Neural progenitor cell (in vitro differentiated cells): ENCODE data around the gene UGT1A6. TPM values are rescaled to one million over a fixed set of nuclear protein-coding genes. Genes with fewer than 3 reads are reported as not detected.

Source experiments
- DNase-seq: peaks from one replicate; pipeline ENCODE4 v3.0.0-alpha.2; 2016; ENCODE audit warnings: low spot score
- H2AFZ ChIP-seq: fragments of 200-600 bp; sonication (generic); replicated peaks from 2 replicates; pipeline ENCODE4 v1.6.1; 2016; ENCODE audit warnings: antibody characterized with exemption
- H3F3A ChIP-seq: fragments of 200-600 bp; sonication (generic); 2 replicates; pipeline ENCODE4 v1.6.1; 2016; ENCODE audit warnings: antibody characterized with exemption, low read depth
- H3K27ac ChIP-seq: fragments of 200-600 bp; sonication (generic); 2 replicates; pipeline ENCODE4 v1.5.1; 2016; ENCODE audit warnings: mild to moderate bottlenecking
- H3K27me3 ChIP-seq: fragments of 200-600 bp; sonication (generic); 2 replicates; pipeline ENCODE4 v1.6.1; 2016; ENCODE audit warnings: mild to moderate bottlenecking, moderate library complexity
- H3K36me3 ChIP-seq: fragments of 200-600 bp; sonication (generic); 2 replicates; pipeline ENCODE4 v1.5.1; 2016
- H3K4me1 ChIP-seq: fragments of 200-600 bp; sonication (generic); 2 replicates; pipeline ENCODE4 v1.6.1; 2016; ENCODE audit warnings: mixed run types
- H3K4me2 ChIP-seq: fragments of 200-600 bp; sonication (generic); 2 replicates; pipeline ENCODE4 v1.6.1; 2016
- H3K4me3 ChIP-seq: fragments of 200-600 bp; sonication (generic); 2 replicates; pipeline ENCODE4 v1.5.1; 2016
- H3K79me2 ChIP-seq: fragments of 200-600 bp; sonication (generic); 2 replicates; pipeline ENCODE4 v1.6.1; 2016; ENCODE audit warnings: low read depth
- H3K9ac ChIP-seq: fragments of 200-600 bp; sonication (generic); 2 replicates; pipeline ENCODE4 v1.6.1; 2016
- H3K9me3 ChIP-seq: fragments of 200-600 bp; sonication (generic); 2 replicates; pipeline ENCODE4 v1.5.1; 2016; ENCODE audit warnings: low read depth
- H4K20me1 ChIP-seq: fragments of 200-600 bp; sonication (generic); 2 replicates; pipeline ENCODE4 v1.6.1; 2016; ENCODE audit warnings: low read depth
- H3K27ac Mint-ChIP-seq: 3 replicates; pipeline ENCODE4 v1.8.0; 2021; ENCODE audit warnings: mixed read lengths
- H3K27me3 Mint-ChIP-seq: 2 replicates; pipeline ENCODE4 v1.8.0; 2022; ENCODE audit warnings: low read depth, mild to moderate bottlenecking, inconsistent platforms, moderate library complexity, mixed read lengths; ENCODE audit not compliant: insufficient read depth
- H3K36me3 Mint-ChIP-seq: 3 replicates; pipeline ENCODE4 v1.8.0; 2021; ENCODE audit warnings: mixed read lengths
- H3K4me1 Mint-ChIP-seq: 3 replicates; pipeline ENCODE4 v1.8.0; 2021; ENCODE audit warnings: mixed read lengths
- H3K4me3 Mint-ChIP-seq: 3 replicates; pipeline ENCODE4 v1.8.0; 2021; ENCODE audit warnings: mild to moderate bottlenecking, moderate library complexity, mixed read lengths
- H3K9me3 Mint-ChIP-seq: 3 replicates; pipeline ENCODE4 v1.8.0; 2020; ENCODE audit warnings: mixed read lengths
- EZH2 ChIP-seq: fragments of 200-600 bp; sonication (generic); IDR thresholded peaks from 2 replicates; pipeline ENCODE4 v1.6.1; 2017; ENCODE audit warnings: antibody characterized with exemption, mild to moderate bottlenecking, moderate library complexity
- EZH2phosphoT487 ChIP-seq: fragments of 200-600 bp; sonication (generic); IDR thresholded peaks from 2 replicates; pipeline ENCODE4 v1.6.1; 2017; ENCODE audit warnings: antibody characterized with exemption
- total RNA-seq: library from RNA; depleted of rRNA; stranded (reverse); fragments of >200 nt; gene quantifications from 2 replicates; pipeline ENCODE4 v1.2.3, GENCODE V29; 2015; ENCODE audit warnings: low replicate concordance
- TF ChIP-seq, protein P1 (sequence below): fragments of 200-600 bp; sonication (generic); IDR thresholded peaks from 2 replicates; pipeline ENCODE4 v1.5.1; 2017; ENCODE audit warnings: antibody characterized with exemption, mild to moderate bottlenecking

Gene UGT1A6
- total RNA-seq, 1 donor from 2014 or later, result not detected

DNA sequence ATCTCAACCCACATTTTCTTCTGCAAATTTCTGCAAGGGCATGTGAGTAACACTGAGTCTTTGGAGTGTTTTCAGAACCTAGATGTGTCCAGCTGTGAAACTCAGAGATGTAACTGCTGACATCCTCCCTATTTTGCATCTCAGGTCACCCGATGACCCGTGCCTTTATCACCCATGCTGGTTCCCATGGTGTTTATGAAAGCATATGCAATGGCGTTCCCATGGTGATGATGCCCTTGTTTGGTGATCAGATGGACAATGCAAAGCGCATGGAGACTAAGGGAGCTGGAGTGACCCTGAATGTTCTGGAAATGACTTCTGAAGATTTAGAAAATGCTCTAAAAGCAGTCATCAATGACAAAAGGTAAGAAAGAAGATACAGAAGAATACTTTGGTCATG lies 75.4 kb downstream of the UGT1A6 start:
- Histone ChIP-seq H3K4me3 (no peak overlapping the region), H3K79me2 (no peaks in the 10 kb centered on the region), H3K4me2 (no peak overlapping the region), H3F3A (no peaks in the 10 kb centered on the region), H2AFZ (peak overlapping the region; percentile 28), H3K9ac (no peak overlapping the region), H3K36me3 (no peaks in the 10 kb centered on the region), H3K27ac (no peak overlapping the region), H3K9me3 (no peaks in the 10 kb centered on the region), H3K27me3 (no peaks in the 10 kb centered on the region), H3K4me1 (no peaks in the 10 kb centered on the region), H4K20me1 (no peaks in the 10 kb centered on the region)
- Mint-ChIP-seq H3K4me1 (peaks cover 14% of the 10 kb centered on the region), H3K36me3 (peaks cover 5% of the 10 kb centered on the region), H3K4me3 (no peak overlapping the region), H3K27ac (peak overlapping the region; percentile 98), H3K27me3 (peaks cover 3% of the 10 kb centered on the region), H3K9me3 (peaks cover 31% of the 10 kb centered on the region)
- DNase-seq, result no peak
- TF ChIP-seq EZH2 (no peak), EZH2phosphoT487 (no peak)
- TF ChIP-seq, protein P1, sequence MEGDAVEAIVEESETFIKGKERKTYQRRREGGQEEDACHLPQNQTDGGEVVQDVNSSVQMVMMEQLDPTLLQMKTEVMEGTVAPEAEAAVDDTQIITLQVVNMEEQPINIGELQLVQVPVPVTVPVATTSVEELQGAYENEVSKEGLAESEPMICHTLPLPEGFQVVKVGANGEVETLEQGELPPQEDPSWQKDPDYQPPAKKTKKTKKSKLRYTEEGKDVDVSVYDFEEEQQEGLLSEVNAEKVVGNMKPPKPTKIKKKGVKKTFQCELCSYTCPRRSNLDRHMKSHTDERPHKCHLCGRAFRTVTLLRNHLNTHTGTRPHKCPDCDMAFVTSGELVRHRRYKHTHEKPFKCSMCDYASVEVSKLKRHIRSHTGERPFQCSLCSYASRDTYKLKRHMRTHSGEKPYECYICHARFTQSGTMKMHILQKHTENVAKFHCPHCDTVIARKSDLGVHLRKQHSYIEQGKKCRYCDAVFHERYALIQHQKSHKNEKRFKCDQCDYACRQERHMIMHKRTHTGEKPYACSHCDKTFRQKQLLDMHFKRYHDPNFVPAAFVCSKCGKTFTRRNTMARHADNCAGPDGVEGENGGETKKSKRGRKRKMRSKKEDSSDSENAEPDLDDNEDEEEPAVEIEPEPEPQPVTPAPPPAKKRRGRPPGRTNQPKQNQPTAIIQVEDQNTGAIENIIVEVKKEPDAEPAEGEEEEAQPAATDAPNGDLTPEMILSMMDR, result no peak

DNA sequence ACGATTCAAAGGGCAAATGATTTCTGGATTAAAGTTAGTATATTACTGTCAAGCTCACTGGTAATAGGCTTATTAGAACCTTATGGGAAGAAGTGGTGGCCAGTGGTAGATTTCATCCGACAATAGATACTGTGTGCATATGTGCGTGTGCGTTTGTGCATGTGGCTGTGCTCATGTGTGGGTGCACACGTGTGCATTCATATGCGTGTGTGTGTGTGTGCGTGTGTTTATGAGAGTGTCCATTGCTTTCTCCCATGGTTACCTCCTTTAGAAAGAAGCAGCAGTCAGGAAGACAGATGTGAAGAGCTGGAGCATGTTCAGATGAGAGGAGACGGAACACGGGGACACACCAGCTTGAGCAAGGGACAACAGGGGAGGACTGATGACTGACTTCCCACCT lies 76.6 kb downstream of the UGT1A6 start:
- H3K9me3 ChIP-seq, result no peaks in the 10 kb centered on the region
- DNase-seq, result no peak
- no peak overlapping the region for H3K4me2 ChIP-seq
- no peaks in the 10 kb centered on the region for H4K20me1 ChIP-seq
- Mint-ChIP-seq H3K27ac (no peak overlapping the region), H3K27me3 (peaks cover 3% of the 10 kb centered on the region), H3K4me3 (no peak overlapping the region), H3K9me3 (peaks cover 31% of the 10 kb centered on the region), H3K36me3 (peaks cover 5% of the 10 kb centered on the region), H3K4me1 (peaks cover 14% of the 10 kb centered on the region)
- no peaks in the 10 kb centered on the region for H3K4me1 ChIP-seq
- no peaks in the 10 kb centered on the region for H3K79me2 ChIP-seq
- TF ChIP-seq EZH2phosphoT487 (no peak), EZH2 (no peak)
- TF ChIP-seq, protein P1, result no peak
- no peak overlapping the region for H2AFZ ChIP-seq
- no peaks in the 10 kb centered on the region for H3K36me3 ChIP-seq
- H3K9ac ChIP-seq, result no peak overlapping the region
- no peak overlapping the region for H3K4me3 ChIP-seq
- no peak overlapping the region for H3K27ac ChIP-seq
- no peaks in the 10 kb centered on the region for H3K27me3 ChIP-seq
- no peaks in the 10 kb centered on the region for H3F3A ChIP-seq

DNA sequence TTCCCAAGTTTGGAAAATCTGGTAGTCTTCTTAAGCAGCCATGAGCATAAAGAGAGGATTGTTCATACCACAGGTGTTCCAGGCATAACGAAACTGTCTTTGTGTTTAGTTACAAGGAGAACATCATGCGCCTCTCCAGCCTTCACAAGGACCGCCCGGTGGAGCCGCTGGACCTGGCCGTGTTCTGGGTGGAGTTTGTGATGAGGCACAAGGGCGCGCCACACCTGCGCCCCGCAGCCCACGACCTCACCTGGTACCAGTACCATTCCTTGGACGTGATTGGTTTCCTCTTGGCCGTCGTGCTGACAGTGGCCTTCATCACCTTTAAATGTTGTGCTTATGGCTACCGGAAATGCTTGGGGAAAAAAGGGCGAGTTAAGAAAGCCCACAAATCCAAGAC lies 79.5 kb downstream of the UGT1A6 start:
- no peak overlapping the region for H3K27ac Mint-ChIP-seq
- Histone ChIP-seq H3K27ac (no peak overlapping the region), H3K9ac (no peak overlapping the region), H3K79me2 (no peaks in the 10 kb centered on the region), H2AFZ (no peak overlapping the region), H3K4me3 (no peak overlapping the region), H3F3A (no peaks in the 10 kb centered on the region), H3K9me3 (no peaks in the 10 kb centered on the region), H3K27me3 (no peaks in the 10 kb centered on the region), H4K20me1 (no peaks in the 10 kb centered on the region), H3K36me3 (no peaks in the 10 kb centered on the region), H3K4me1 (no peaks in the 10 kb centered on the region), H3K4me2 (no peak overlapping the region)
- no peak for TF ChIP-seq EZH2
- TF ChIP-seq, protein P1, result no peak
- no peak for TF ChIP-seq EZH2phosphoT487
- peaks cover 10% of the 10 kb centered on the region for H3K4me1 Mint-ChIP-seq
- no peak overlapping the region for H3K4me3 Mint-ChIP-seq
- peaks cover 30% of the 10 kb centered on the region for H3K9me3 Mint-ChIP-seq
- H3K36me3 Mint-ChIP-seq, result peaks cover 5% of the 10 kb centered on the region
- DNase-seq, result no peak
- H3K27me3 Mint-ChIP-seq, result peaks cover 7% of the 10 kb centered on the region
